HepG2 (cell line): ENCODE measurements around the gene KCNAB3. TPM values are rescaled to one million over a fixed set of nuclear protein-coding genes. Genes with fewer than 3 reads are reported as not detected.

Experiments used
- ELF4 ChIP-seq: sonication (generic); formaldehyde crosslinking; IDR thresholded peaks from 2 replicates; pipeline ENCODE4 v1.5.0; 2020; ENCODE audit warnings: missing genetic modification reagents, mild to moderate bottlenecking, moderate library complexity, borderline replicate concordance
- HNF1A ChIP-seq, 2 experiments: sonication (generic) in 1 of 2; formaldehyde crosslinking in 1 of 2; IDR thresholded peaks; 2 replicates each; pipeline versions ENCODE4 v1.4.0 to v1.6.1; 2016 to 2020; ENCODE audit warnings: borderline replicate concordance in 1 of 2, low read depth in 1 of 2, mild to moderate bottlenecking in 1 of 2, missing genetic modification reagents in 1 of 2
- KLF12 ChIP-seq: sonication (generic); formaldehyde crosslinking; IDR thresholded peaks from 2 replicates; pipeline ENCODE4 v1.4.0; 2020; ENCODE audit warnings: missing genetic modification reagents, borderline replicate concordance
- NCOA2 ChIP-seq: sonication (generic); formaldehyde crosslinking; IDR thresholded peaks from 2 replicates; pipeline ENCODE4 v1.8.0; 2022; ENCODE audit warnings: inconsistent platforms
- PHB2 ChIP-seq: fragments of 450-650 bp; IDR thresholded peaks from 2 replicates; pipeline ENCODE4 v1.6.1; 2018; ENCODE audit not compliant: partially characterized antibody
- PLSCR1 ChIP-seq: sonication (generic); formaldehyde crosslinking; IDR thresholded peaks from 2 replicates; pipeline ENCODE4 v1.5.0; 2020; ENCODE audit warnings: missing genetic modification reagents, mild to moderate bottlenecking, borderline replicate concordance
- PPARG ChIP-seq: conservative IDR thresholded peaks from 2 replicates; pipeline ENCODE4 v1.6.1; 2016; ENCODE audit warnings: missing biosample characterization, missing genetic modification reagents
- RBM39 ChIP-seq: fragments of 200-400 bp; formaldehyde crosslinking; IDR thresholded peaks from one replicate; pipeline ENCODE4 v1.6.1; 2018; ENCODE audit warnings: antibody characterized with exemption, mild to moderate bottlenecking, low read depth, low read length; ENCODE audit not compliant: poor library complexity, severe bottlenecking
- SOX13 ChIP-seq, 3 experiments: fragments of 450-650 bp in 1 of 3; sonication (generic) in 1 of 3; formaldehyde crosslinking in 1 of 3; IDR thresholded peaks in 2 of 3; conservative IDR thresholded peaks in 1 of 3; 2 replicates each; pipeline versions ENCODE4 v1.5.0 to v1.6.1; 2016 to 2020; ENCODE audit warnings: antibody characterized with exemption in 1 of 3, mild to moderate bottlenecking in 1 of 3, missing compliant biosample characterization in 1 of 3, missing genetic modification reagents in 1 of 3, moderate library complexity in 1 of 3
- TFE3 ChIP-seq: IDR thresholded peaks from 2 replicates; pipeline ENCODE4 v1.6.1; 2016
- ZFP62 ChIP-seq: sonication (generic); formaldehyde crosslinking; IDR thresholded peaks from 2 replicates; pipeline ENCODE4 v1.4.0; 2020; ENCODE audit warnings: missing genetic modification reagents
- ZKSCAN5 ChIP-seq: sonication (generic); formaldehyde crosslinking; IDR thresholded peaks from 2 replicates; pipeline ENCODE4 v1.5.1; 2020; ENCODE audit warnings: mild to moderate bottlenecking, missing genetic modification reagents
- ZNF224 ChIP-seq: sonication (generic); formaldehyde crosslinking; IDR thresholded peaks from 2 replicates; pipeline ENCODE4 v1.5.0; 2020; ENCODE audit warnings: mild to moderate bottlenecking, missing genetic modification reagents
- ZNF780A ChIP-seq: sonication (generic); formaldehyde crosslinking; IDR thresholded peaks from 2 replicates; pipeline ENCODE4 v1.8.0; 2022; ENCODE audit warnings: mild to moderate bottlenecking, missing genetic modification reagents, moderate library complexity
- polyA plus RNA-seq, 8 experiments: library from polyadenylated mRNA; depleted of rRNA in 3 of 8; stranded (reverse) in 7 of 8; unstranded in 1 of 8; fragments of >200 nt; fragmentation: Illumina TruSeq in 4 of 8; extraction: Trizol in 4 of 8; gene quantifications; 2 replicates each; pipeline versions ENCODE4 v1.2.1 to v1.2.3, GENCODE V29; 2011 to 2016; ENCODE audit warnings: low read depth in 4 of 8, missing spikeins in 1 of 8, mixed read lengths in 1 of 8; ENCODE audit not compliant: insufficient read depth in 1 of 8
- total RNA-seq, 5 experiments: library from RNA; depleted of rRNA; stranded (reverse); fragments of >200 nt; fragmentation: Illumina TruSeq; extraction: Trizol; gene quantifications; 2 replicates each; pipeline ENCODE4 v1.2.3, GENCODE V29; 2016; ENCODE audit warnings: low read depth in 1 of 5
- TF ChIP-seq, protein P1 (sequence below): fragments of 450-650 bp; IDR thresholded peaks from 2 replicates; pipeline ENCODE4 v1.6.1; 2016
- TF ChIP-seq, protein P2 (sequence below): sonication (generic); formaldehyde crosslinking; IDR thresholded peaks from 2 replicates; pipeline ENCODE4 v1.4.0; 2020; ENCODE audit warnings: missing genetic modification reagents

KCNAB3 gene
- total and polyA plus RNA-seq, 2 of the 13 experiments (the other 11 are each of a cell fraction or from before 2014, with no cell fraction given): 0.29 to 0.88 TPM

DNA sequence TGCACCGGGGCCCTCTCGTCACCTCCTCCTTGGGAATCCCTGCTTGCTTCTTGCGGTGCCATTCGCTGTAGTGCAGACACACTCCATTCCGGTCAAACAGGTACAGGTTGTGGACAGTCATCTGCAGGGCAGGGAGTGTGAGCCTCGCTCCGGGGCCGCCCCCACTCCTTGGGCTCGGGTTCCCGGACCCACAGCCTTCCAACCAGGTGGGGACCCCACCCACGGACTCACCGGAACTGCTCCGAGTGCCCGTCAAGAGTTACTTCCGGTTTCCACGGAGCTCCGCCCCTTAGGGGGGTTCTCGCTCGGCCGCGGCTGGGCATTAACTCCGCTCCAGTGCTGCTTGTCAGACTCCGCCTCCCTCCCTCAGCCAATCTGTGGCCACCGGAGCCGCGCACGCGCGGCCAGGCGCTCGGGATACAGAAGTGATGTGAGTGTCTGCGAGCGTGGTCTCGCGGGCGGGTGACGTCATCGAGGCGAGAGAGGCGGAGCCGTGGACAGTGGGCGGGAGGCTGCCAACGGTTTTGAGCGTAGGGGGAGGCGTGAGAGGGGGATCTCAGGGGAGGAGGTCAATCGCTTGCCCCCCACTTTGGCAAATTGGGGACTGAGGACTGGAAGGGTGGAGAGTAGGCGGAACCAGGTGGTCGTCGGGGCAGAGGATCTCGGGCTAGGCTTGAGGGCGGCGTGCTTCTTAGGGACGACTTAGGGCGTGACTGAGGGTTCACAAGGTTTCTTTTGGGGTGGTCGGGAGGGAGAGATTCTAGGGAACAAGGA lies 2.2 kb upstream of the KCNAB3 start, which contains the start of the genes CNTROB and TRAPPC1 (continued):
- no peak for TF ChIP-seq ZKSCAN5 (CRISPR knock-in tag)
- TF ChIP-seq TFE3: no peak
- peak; percentile 65; the same call in 1 of the 2 replicates for TF ChIP-seq ZNF224
- TF ChIP-seq RBM39: no peak
- TF ChIP-seq SOX13 (IDR thresholded peaks at IDR 0.05): no peak
- 0 out of 4 replicates have a peak, but pooled peaks of 1 of the 2 experiments have one; percentile 8 for TF ChIP-seq SOX13 (CRISPR knock-in tag; conservative IDR thresholded peaks at IDR 0.05 in 1 of 2, IDR thresholded peaks at IDR 0.05 in 1 of 2)
- TF ChIP-seq, protein P1, sequence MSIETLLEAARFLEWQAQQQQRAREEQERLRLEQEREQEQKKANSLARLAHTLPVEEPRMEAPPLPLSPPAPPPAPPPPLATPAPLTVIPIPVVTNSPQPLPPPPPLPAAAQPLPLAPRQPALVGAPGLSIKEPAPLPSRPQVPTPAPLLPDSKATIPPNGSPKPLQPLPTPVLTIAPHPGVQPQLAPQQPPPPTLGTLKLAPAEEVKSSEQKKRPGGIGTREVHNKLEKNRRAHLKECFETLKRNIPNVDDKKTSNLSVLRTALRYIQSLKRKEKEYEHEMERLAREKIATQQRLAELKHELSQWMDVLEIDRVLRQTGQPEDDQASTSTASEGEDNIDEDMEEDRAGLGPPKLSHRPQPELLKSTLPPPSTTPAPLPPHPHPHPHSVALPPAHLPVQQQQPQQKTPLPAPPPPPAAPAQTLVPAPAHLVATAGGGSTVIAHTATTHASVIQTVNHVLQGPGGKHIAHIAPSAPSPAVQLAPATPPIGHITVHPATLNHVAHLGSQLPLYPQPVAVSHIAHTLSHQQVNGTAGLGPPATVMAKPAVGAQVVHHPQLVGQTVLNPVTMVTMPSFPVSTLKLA: peak; percentile 40; the same call in 1 of the 2 replicates
- no peak for TF ChIP-seq PLSCR1 (CRISPR knock-in tag)
- TF ChIP-seq NCOA2: no peak
- no peak for TF ChIP-seq PHB2
- no peak for TF ChIP-seq ZNF780A
- TF ChIP-seq PPARG (CRISPR knock-in tag): no peak
- TF ChIP-seq HNF1A (IDR thresholded peaks at IDR 0.05; ENCODE audit: low read depth): no peak
- TF ChIP-seq HNF1A (CRISPR knock-in tag; IDR thresholded peaks at IDR 0.05; ENCODE audit: borderline replicate concordance): no peak; the same call in 1 of the 2 replicates
- TF ChIP-seq, protein P2, sequence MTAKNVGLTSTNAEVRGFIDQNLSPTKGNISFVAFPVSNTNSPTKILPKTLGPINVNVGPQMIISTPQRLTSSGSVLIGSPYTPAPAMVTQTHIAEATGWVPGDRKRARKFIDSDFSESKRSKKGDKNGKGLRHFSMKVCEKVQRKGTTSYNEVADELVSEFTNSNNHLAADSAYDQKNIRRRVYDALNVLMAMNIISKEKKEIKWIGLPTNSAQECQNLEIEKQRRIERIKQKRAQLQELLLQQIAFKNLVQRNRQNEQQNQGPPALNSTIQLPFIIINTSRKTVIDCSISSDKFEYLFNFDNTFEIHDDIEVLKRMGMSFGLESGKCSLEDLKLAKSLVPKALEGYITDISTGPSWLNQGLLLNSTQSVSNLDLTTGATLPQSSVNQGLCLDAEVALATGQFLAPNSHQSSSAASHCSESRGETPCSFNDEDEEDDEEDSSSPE (CRISPR knock-in tag): peak; percentile 50
- TF ChIP-seq KLF12 (CRISPR knock-in tag): peak; percentile 70
- TF ChIP-seq ELF4: no peak
- no peak for TF ChIP-seq ZFP62 (CRISPR knock-in tag)
